ENCODE measurements around the gene ABCC3.

ABCC3 gene

GRCh38 chr17:50638966-50639713 lies 4.5 kb downstream of the ABCC3 start:
- Mint-ChIP-seq H3K27ac (no peak overlapping the region), H3K36me3 (ENCODE audit: low read depth) (no peaks in the 10 kb centered on the region), H3K4me1 (no peaks in the 10 kb centered on the region), H3K27me3 (peaks cover 38% of the 10 kb centered on the region), H3K9me3 (no peaks in the 10 kb centered on the region), H3K4me3 (no peak overlapping the region)
- DNase-seq (no peak), ATAC-seq (no peak)

GRCh38 chr17:50640686-50641351 lies 6.1 kb downstream of the ABCC3 start:
- H3K36me3 Mint-ChIP-seq (ENCODE audit: low read depth), result no peaks in the 10 kb centered on the region
- no peak for DNase-seq
- no peak for ATAC-seq
- peaks cover 30% of the 10 kb centered on the region for H3K27me3 Mint-ChIP-seq
- H3K4me1 Mint-ChIP-seq, result no peaks in the 10 kb centered on the region
- no peaks in the 10 kb centered on the region for H3K9me3 Mint-ChIP-seq
- H3K27ac Mint-ChIP-seq, result no peak overlapping the region
- no peak overlapping the region for H3K4me3 Mint-ChIP-seq

DNA sequence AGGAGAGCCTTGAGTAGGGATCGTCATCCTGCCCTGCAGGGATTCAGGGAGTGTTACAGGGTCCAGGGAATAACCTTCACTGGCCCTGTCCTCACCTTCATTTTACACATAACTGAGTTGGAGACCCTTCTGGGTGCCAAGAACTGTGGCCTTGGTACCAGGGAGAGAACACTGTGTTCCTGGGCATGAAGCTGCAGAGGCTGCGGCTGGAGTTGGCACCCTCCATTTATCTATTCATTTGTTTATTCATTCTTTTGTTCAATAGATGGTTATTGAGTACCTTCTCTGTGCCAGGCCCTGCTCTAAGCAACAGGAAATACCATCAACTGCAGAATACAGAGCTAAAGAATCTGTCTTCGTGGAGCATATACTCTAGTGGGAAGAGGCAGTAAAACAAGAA lies 6.7 kb downstream of the ABCC3 start:
- no peak for DNase-seq
- Mint-ChIP-seq H3K9me3 (no peaks in the 10 kb centered on the region), H3K27me3 (peaks cover 24% of the 10 kb centered on the region), H3K36me3 (ENCODE audit: low read depth) (no peaks in the 10 kb centered on the region), H3K4me1 (no peaks in the 10 kb centered on the region), H3K27ac (no peak overlapping the region), H3K4me3 (no peak overlapping the region)
- no peak for ATAC-seq

DNA sequence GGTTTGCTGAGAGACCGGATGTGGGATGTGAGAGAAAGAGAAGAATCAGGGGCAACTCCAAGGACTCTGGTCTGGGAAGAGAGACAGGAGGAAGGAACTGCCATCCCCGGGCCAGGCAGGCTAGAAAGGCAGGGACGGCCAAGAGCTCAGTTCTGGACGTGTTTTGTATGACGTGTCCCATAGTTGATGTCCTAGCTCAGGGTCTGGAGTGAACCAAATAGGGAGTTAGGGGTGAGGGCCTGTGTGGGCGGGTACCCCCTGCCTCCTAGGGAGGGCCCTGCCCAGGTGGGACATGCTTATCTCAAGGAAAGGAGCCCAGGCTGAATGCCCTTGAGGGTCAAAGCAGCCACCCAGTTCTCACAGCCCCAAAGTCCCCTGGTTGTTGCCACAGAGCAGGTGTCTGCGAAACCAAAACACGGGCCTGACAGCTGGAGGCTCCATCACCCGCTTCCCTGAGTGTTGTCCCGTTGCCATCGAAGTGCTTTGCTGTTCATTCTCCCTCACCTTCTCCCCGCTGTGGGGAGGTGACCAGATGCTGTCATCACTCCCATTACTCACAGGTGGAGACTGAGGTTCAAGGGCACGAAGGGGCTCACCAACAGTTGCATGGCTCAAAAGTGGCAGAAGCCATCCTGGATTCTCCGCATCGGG lies 7.5 kb downstream of the ABCC3 start:
- ATAC-seq (no peak), DNase-seq (no peak)
- Mint-ChIP-seq H3K36me3 (ENCODE audit: low read depth) (no peaks in the 10 kb centered on the region), H3K9me3 (no peaks in the 10 kb centered on the region), H3K4me1 (no peaks in the 10 kb centered on the region), H3K27ac (no peak overlapping the region), H3K27me3 (peaks cover 17% of the 10 kb centered on the region), H3K4me3 (no peak overlapping the region)

DNA sequence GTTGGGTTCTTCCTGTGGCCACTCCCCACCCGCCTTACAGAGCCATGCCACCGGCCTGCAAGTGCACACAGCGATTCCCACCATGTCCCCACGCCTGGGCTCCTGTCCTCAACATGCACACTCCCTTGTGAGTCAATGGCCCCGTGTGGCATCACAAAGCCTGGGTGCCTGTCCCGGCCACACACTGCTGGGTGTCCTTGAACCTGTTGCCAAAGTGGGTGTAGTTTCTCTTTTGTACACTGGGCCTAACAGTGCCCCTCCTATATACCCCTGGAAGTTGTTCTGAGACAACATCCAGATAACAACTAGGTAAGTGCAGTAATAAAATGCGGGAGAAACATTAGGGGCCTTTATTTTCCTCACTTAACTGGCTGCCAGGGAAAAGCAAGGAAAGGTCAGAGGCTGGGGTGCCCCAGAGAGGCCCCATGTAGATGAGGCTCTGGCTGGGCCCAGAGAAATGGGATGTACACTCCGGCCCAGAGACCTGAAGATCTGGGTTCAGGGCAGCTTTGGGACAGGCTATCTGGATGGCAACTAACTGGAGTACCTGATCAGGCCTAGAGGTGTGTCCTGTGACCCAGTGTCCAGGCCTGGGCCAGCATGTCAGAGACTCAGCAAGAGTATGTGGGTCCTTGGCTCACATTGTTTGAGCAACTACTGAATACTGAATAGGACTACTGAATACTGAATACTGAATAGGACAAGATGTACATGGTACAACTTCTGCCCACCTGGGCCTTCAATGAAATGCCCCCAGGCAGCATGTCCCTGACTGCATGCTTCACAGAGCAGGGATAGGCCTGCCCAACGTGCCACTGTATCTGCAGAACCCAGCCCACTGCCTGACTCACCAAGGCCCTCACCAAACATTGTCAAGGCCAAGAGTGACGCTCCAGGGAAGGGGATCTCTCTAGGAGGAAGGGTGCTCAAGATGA lies 8.3 kb downstream of the ABCC3 start:
- H3K4me3 Mint-ChIP-seq, result no peak overlapping the region
- no peaks in the 10 kb centered on the region for H3K9me3 Mint-ChIP-seq

GRCh38 chr17:50645748-50646682 lies 11.3 kb downstream of the ABCC3 start:
- no peak for ATAC-seq
- no peak overlapping the region for H3K27ac Mint-ChIP-seq

More for the DNA sequence above, 8.3 kb downstream of the ABCC3 start:
- Mint-ChIP-seq H3K27ac (no peak overlapping the region), H3K4me1 (no peaks in the 10 kb centered on the region), H3K36me3 (ENCODE audit: low read depth) (no peaks in the 10 kb centered on the region), H3K27me3 (peaks cover 11% of the 10 kb centered on the region)
- DNase-seq (no peak), ATAC-seq (no peak)

DNA sequence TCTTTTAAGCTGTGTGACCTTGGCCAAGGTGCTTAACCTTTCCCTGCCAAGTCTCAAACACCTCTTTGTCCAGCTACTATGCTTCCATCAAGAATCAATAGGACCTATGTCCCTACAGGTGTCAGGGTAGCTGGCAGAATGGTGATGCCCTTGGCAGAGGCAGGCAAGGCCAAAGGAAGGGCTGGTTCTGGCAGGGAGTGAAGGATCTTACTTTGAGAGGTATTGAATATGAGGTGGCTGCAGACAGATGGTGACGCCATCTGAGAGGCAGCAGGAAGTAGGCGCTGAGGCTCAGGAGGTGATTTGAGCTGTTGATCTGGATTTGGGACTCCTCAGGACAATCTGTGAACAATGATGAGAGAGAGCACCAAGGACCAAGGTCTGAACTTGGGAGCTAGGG lies 12.5 kb downstream of the ABCC3 start:
- no peaks in the 10 kb centered on the region for H3K9me3 Mint-ChIP-seq
- H3K36me3 Mint-ChIP-seq (ENCODE audit: low read depth), result no peaks in the 10 kb centered on the region
- no peak overlapping the region for H3K27ac Mint-ChIP-seq
- no peak overlapping the region for H3K4me3 Mint-ChIP-seq
- DNase-seq, result no peak
- no peaks in the 10 kb centered on the region for H3K4me1 Mint-ChIP-seq
- peaks cover 6% of the 10 kb centered on the region for H3K27me3 Mint-ChIP-seq
- no peak for ATAC-seq

More at GRCh38 chr17:50645748-50646682, 11.3 kb downstream of the ABCC3 start:
- H3K4me3 Mint-ChIP-seq, result no peak overlapping the region
- peaks cover 8% of the 10 kb centered on the region for H3K27me3 Mint-ChIP-seq
- DNase-seq, result no peak
- H3K4me1 Mint-ChIP-seq, result no peaks in the 10 kb centered on the region
- H3K36me3 Mint-ChIP-seq (ENCODE audit: low read depth), result no peaks in the 10 kb centered on the region
- no peaks in the 10 kb centered on the region for H3K9me3 Mint-ChIP-seq

DNA sequence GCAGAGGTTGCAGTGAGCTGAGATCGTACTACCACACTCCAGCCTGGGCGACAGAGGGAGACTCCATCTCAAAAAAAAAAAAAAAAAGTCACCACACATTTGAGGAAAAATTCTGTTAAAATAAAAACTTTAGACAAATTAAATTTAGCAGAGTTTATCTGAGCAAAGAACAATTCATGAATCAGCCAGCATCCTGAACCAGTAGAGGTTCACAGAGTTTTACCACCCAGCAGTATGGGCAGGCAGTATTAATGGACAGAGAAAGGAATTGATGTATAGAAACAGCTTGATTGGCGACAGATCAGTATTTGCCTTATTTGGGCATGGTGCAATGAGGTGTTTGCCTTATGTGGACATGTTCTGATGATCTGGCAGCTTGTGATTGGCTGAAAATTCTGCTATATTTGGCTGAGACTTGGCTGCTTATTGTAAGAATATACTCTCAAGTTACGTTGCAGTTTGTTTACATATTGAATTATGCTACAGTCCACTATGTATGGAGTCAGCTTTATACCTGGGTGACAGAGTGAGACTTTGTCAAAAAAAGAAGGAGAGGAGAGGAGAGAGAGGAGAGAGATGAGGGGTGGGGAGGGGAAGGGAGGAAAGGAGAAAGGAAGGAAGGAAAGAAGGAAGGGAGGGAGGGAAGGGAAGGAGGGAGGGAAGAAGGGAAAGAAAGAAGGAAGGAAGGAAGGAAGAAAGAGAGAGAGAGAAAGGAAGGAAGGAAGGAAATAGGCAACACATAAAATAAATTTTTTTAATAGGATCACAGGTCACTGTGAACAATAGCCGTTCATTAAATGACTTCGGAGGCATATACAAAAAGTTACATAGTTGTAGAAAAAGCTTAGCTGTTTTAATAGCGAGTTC lies 14.6 kb downstream of the ABCC3 start:
- Mint-ChIP-seq H3K36me3 (ENCODE audit: low read depth) (no peaks in the 10 kb centered on the region), H3K4me3 (no peak overlapping the region), H3K4me1 (no peaks in the 10 kb centered on the region), H3K27ac (no peak overlapping the region), H3K9me3 (no peaks in the 10 kb centered on the region), H3K27me3 (peaks cover 2% of the 10 kb centered on the region)
- ATAC-seq (no peak), DNase-seq (no peak)

GRCh38 chr17:50651661-50652060 lies 17.0 kb downstream of the ABCC3 start:
- Mint-ChIP-seq H3K27ac (no peak overlapping the region), H3K4me3 (no peak overlapping the region), H3K9me3 (no peaks in the 10 kb centered on the region), H3K27me3 (peaks cover 2% of the 10 kb centered on the region), H3K36me3 (ENCODE audit: low read depth) (no peaks in the 10 kb centered on the region), H3K4me1 (no peaks in the 10 kb centered on the region)
- no peak for DNase-seq
- no peak for ATAC-seq

DNA sequence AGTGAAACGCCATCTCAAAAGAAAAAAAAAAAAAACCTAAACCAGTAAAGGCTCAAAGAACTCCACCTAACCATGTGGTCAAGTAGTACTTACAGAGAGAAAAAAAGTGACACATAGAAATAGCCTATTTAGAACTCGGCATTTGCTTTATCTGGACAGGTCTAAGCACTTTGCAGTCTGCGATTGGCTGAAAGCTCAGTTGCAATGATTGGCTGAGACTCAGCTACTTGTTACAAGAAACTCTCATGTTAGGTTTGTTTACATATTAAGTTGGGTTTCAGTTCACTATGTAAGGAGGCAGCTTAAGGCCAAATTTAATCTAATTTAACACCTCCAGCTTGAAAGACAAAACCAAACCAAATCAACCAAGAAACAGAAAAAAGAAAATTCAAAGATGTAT lies 19.1 kb downstream of the ABCC3 start:
- ATAC-seq (no peak), DNase-seq (no peak)
- H3K27me3 Mint-ChIP-seq, result peaks cover 2% of the 10 kb centered on the region
- no peak overlapping the region for H3K27ac Mint-ChIP-seq
- no peaks in the 10 kb centered on the region for H3K36me3 Mint-ChIP-seq (ENCODE audit: low read depth)
- H3K4me3 Mint-ChIP-seq, result no peak overlapping the region
- no peaks in the 10 kb centered on the region for H3K4me1 Mint-ChIP-seq
- H3K9me3 Mint-ChIP-seq, result no peaks in the 10 kb centered on the region

GRCh38 chr17:50656509-50656908 lies 21.8 kb downstream of the ABCC3 start:
- DNase-seq (no peak), ATAC-seq (no peak)
- Mint-ChIP-seq H3K36me3 (ENCODE audit: low read depth) (no peaks in the 10 kb centered on the region), H3K4me1 (peaks cover 5% of the 10 kb centered on the region), H3K9me3 (no peaks in the 10 kb centered on the region), H3K27me3 (no peaks in the 10 kb centered on the region), H3K27ac (no peak overlapping the region), H3K4me3 (no peak overlapping the region)

DNA sequence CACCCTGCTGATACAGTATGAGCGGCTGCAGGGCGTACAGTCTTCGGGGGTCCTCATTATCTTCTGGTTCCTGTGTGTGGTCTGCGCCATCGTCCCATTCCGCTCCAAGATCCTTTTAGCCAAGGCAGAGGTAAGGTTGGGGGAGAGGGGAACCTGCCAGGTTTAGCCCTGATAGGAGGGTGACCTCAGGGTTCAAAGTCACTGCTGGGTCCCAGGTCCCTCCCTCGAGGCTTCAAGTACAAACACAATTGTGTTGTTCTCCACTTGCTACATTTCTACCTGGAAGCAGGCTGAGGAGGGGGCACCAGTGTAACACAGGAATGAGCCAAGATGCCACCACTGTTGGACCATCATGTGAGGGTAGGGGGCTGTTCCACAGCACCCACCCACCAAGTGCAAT lies 22.4 kb downstream of the ABCC3 start:
- H3K9me3 Mint-ChIP-seq, result no peaks in the 10 kb centered on the region
- ATAC-seq, result no peak
- DNase-seq, result no peak
- no peaks in the 10 kb centered on the region for H3K36me3 Mint-ChIP-seq (ENCODE audit: low read depth)
- no peak overlapping the region for H3K27ac Mint-ChIP-seq
- no peak overlapping the region for H3K4me3 Mint-ChIP-seq
- H3K4me1 Mint-ChIP-seq, result peaks cover 11% of the 10 kb centered on the region
- no peaks in the 10 kb centered on the region for H3K27me3 Mint-ChIP-seq

DNA sequence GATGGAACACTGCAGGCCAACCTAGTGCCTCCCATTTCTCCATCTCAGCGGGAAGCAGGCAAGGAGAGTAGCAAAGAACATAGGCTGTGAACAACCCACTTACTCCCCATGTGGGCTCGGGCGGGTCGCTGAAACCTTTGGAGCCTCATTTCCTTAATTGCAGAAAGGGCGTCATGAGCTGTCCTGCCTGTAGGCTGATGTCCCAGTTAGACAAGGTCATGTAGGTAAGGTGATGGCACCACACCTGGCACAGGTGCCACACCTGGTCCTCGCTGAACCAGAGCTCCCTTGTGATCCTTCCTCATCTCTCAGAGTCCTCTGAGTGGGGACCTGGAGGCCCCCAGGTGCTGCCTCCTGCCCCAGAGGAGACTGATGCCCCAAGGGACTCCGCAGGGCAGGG lies 22.9 kb downstream of the ABCC3 start:
- no peak for ATAC-seq
- H3K27me3 Mint-ChIP-seq, result no peaks in the 10 kb centered on the region
- no peaks in the 10 kb centered on the region for H3K36me3 Mint-ChIP-seq (ENCODE audit: low read depth)
- no peak for DNase-seq
- H3K27ac Mint-ChIP-seq, result no peak overlapping the region
- no peaks in the 10 kb centered on the region for H3K9me3 Mint-ChIP-seq
- H3K4me3 Mint-ChIP-seq, result no peak overlapping the region
- peaks cover 13% of the 10 kb centered on the region for H3K4me1 Mint-ChIP-seq
